Natural killer cell treated with Interleukin-12 subunit alpha and Interleukin-12 subunit beta and Interleukin-15 and Interleukin-18, amount 100 ng/mL, for 72 hours (primary cell): ENCODE data around the gene HLCS. TPM values are rescaled to one million over a fixed set of nuclear protein-coding genes. Genes with fewer than 3 reads are reported as not detected.
"Not testable (repeated sequence)": the region's sequence is repeated elsewhere in the genome, so short reads cannot be mapped to it uniquely, and the experiment has no call there.

Source experiments
- ATAC-seq, 2 donors: fragments of 150-1000 bp; cut with Tn5 transposase in 1 of 2; sonication (Bioruptor Pico), chemical (Tn5 transposase) in 1 of 2; 2 replicates each; pipeline ENCODE4 v1.10.0; 2021
- DNase-seq: peaks from one replicate; pipeline ENCODE4 v3.0.0; 2022; ENCODE audit warnings: low spot score
- H3K27ac Mint-ChIP-seq, 2 donors: 1 replicate in 1 of 2; 2 replicates in 1 of 2; pipeline ENCODE4 v1.8.0; 2022; ENCODE audit warnings: mixed read lengths in 2 of 2, mild to moderate bottlenecking in 1 of 2, moderate library complexity in 1 of 2
- H3K27me3 Mint-ChIP-seq, 2 donors: 1 replicate in 1 of 2; 2 replicates in 1 of 2; pipeline ENCODE4 v1.8.0; 2022; ENCODE audit warnings: mixed read lengths in 2 of 2
- H3K36me3 Mint-ChIP-seq: one replicate; pipeline ENCODE4 v1.8.0; 2022; ENCODE audit warnings: mixed read lengths
- H3K4me1 Mint-ChIP-seq, 2 donors: 1 replicate in 1 of 2; 2 replicates in 1 of 2; pipeline ENCODE4 v1.8.0; 2022; ENCODE audit warnings: low read depth in 2 of 2, mixed read lengths in 2 of 2, mild to moderate bottlenecking in 1 of 2
- H3K4me3 Mint-ChIP-seq: one replicate; pipeline ENCODE4 v1.8.0; 2022; ENCODE audit warnings: mixed read lengths
- H3K9me3 Mint-ChIP-seq: 2 replicates; pipeline ENCODE4 v1.8.0; 2022; ENCODE audit warnings: mixed read lengths
- total RNA-seq, 2 donors: library from RNA; stranded (reverse); gene quantifications; one replicate each; pipeline ENCODE4 v1.2.3, GENCODE V29; 2022

The HLCS gene
- total RNA-seq, 2 donors from 2014 or later = 16.1 to 30.7 TPM

GRCh38 chr21:36816561-36817130 lies 149.8 kb downstream of the HLCS start:
- Mint-ChIP-seq H3K9me3 (no peaks in the 10 kb centered on the region), H3K36me3 (no peaks in the 10 kb centered on the region), H3K27me3 (no peaks in the 10 kb centered on the region), H3K4me3 (no peak overlapping the region), H3K4me1 (no peaks in the 10 kb centered on the region), H3K27ac (no peak overlapping the region)
- no peak for DNase-seq
- no peak for ATAC-seq

DNA sequence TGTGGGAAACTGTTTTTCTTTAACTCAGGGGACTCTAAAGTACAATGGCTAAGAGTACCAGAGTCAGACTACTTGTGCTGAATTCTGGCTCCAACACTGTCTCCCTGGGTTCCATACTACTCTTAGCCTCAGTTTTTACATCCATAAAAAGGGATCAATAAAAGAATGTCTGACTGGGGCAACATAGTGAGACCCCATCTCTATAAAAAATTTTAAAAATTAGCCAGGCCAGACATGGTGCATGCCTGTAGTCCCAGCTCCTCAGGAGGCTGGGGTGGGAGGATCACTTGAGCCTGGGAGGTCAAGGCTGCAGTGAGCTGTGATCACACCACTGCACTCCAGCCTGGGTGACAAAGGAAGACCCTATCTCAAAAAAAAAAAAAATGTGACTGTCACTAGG lies 150.4 kb downstream of the HLCS start:
- H3K9me3 Mint-ChIP-seq, H3K4me3 Mint-ChIP-seq, H3K4me1 Mint-ChIP-seq, DNase-seq, ATAC-seq, H3K36me3 Mint-ChIP-seq, H3K27ac Mint-ChIP-seq, H3K27me3 Mint-ChIP-seq: not testable (repeated sequence)

DNA sequence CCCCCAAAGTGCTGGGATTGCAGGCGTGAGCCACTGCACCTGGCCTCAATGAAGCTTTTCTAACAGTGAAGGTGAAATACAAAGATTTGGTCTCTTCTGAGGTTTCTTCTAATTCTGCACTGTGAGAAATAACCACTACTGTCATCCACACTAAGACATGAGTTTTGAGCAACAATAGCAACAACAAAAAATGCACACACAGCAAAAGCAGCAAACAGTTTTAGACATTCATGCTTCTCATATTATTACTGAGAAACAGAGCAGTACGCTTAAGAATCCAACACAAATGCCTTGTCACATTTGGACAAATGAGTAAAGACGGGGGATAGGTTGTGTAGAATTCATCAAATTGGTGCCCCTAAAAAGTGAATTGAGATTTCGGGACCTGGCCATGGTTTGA lies 151.2 kb downstream of the HLCS start:
- no peak for DNase-seq
- ATAC-seq = no peak
- Mint-ChIP-seq H3K27me3 (no peaks in the 10 kb centered on the region), H3K4me1 (no peaks in the 10 kb centered on the region), H3K9me3 (no peaks in the 10 kb centered on the region), H3K36me3 (no peaks in the 10 kb centered on the region), H3K4me3 (no peak overlapping the region), H3K27ac (no peak overlapping the region)

- Mint-ChIP-seq H3K27me3 (no peaks in the 10 kb centered on the region), H3K36me3 (no peaks in the 10 kb centered on the region), H3K4me3 (no peak overlapping the region), H3K9me3 (no peaks in the 10 kb centered on the region), H3K4me1 (no peaks in the 10 kb centered on the region), H3K27ac (no peak overlapping the region)
- ATAC-seq (no peak), DNase-seq (no peak)
Observed at GRCh38 chr21:36813052-36813451, 153.4 kb downstream of the HLCS start.

DNA sequence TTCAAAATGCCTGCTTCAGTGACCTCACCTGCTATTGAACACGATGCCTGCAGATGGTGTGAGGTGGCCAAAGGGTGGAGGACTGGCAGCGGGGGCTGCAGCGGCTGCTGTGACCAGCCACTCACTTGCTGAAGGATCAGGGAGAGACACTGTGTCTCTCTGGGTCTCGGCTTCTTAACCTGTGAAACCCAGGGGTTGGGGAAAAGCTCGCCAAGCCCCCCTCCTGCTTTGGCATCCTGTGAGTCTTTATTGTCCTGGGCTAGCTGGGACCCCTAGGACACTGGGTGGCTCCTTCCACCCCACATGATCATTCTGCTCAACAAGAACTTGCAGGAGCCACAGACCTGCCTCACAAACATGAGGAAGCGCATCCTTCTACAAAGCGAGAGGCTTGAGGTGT lies 154.7 kb downstream of the HLCS start:
- DNase-seq = no peak
- H3K27ac Mint-ChIP-seq = no peak overlapping the region
- H3K4me3 Mint-ChIP-seq = no peak overlapping the region
- H3K27me3 Mint-ChIP-seq = no peaks in the 10 kb centered on the region
- no peaks in the 10 kb centered on the region for H3K9me3 Mint-ChIP-seq
- no peak for ATAC-seq
- H3K36me3 Mint-ChIP-seq = no peaks in the 10 kb centered on the region
- no peaks in the 10 kb centered on the region for H3K4me1 Mint-ChIP-seq

- H3K4me3 Mint-ChIP-seq = no peak overlapping the region
- no peak overlapping the region for H3K27ac Mint-ChIP-seq
- H3K4me1 Mint-ChIP-seq = peaks cover 5% of the 10 kb centered on the region in 2 donors
- no peak for ATAC-seq
- no peaks in the 10 kb centered on the region for H3K27me3 Mint-ChIP-seq
- H3K9me3 Mint-ChIP-seq = no peaks in the 10 kb centered on the region
- no peaks in the 10 kb centered on the region for H3K36me3 Mint-ChIP-seq
- no peak for DNase-seq
Observed at GRCh38 chr21:36810443-36810842, 156.0 kb downstream of the HLCS start.

GRCh38 chr21:36807422-36807928 lies 159.0 kb downstream of the HLCS start:
- Mint-ChIP-seq H3K27ac (no peak overlapping the region), H3K36me3 (no peaks in the 10 kb centered on the region), H3K27me3 (no peaks in the 10 kb centered on the region), H3K9me3 (no peaks in the 10 kb centered on the region), H3K4me3 (no peak overlapping the region), H3K4me1 (peaks cover 5 to 7% of the 10 kb centered on the region in 2 donors)
- DNase-seq (no peak), ATAC-seq (no peak)

DNA sequence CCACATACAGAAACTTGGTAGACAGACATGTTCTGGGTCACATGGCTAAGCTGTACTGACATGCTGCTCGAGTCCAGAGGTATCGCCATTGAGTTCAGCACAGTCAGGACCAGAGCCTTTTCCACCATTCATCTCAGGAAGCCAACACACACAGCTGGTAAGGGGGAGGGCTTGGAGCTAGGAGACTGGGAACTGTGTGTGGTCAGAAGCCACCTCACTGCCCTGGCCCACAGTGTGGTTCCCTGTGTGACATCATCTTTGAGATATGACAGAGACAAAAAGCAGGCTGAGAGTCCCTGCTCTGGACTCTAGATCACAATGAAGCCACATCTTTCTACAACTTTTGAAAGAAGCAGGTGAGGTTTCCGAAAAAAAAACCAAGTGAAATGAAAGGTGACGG lies 160.4 kb downstream of the HLCS start:
- DNase-seq = no peak
- no peak for ATAC-seq
- H3K9me3 Mint-ChIP-seq = no peaks in the 10 kb centered on the region
- H3K36me3 Mint-ChIP-seq = no peaks in the 10 kb centered on the region
- peaks cover 5 to 7% of the 10 kb centered on the region in 2 donors for H3K4me1 Mint-ChIP-seq
- no peak overlapping the region for H3K4me3 Mint-ChIP-seq
- no peaks in the 10 kb centered on the region for H3K27me3 Mint-ChIP-seq
- no peak overlapping the region for H3K27ac Mint-ChIP-seq

- H3K9me3 Mint-ChIP-seq = no peaks in the 10 kb centered on the region
- ATAC-seq = no peak
- peaks cover 5 to 7% of the 10 kb centered on the region in 2 donors for H3K4me1 Mint-ChIP-seq
- no peaks in the 10 kb centered on the region for H3K36me3 Mint-ChIP-seq
- H3K27me3 Mint-ChIP-seq = no peaks in the 10 kb centered on the region
- DNase-seq = no peak
- no peak overlapping the region for H3K27ac Mint-ChIP-seq
- no peak overlapping the region for H3K4me3 Mint-ChIP-seq
Observed at GRCh38 chr21:36804874-36805611, 161.4 kb downstream of the HLCS start.

GRCh38 chr21:36803816-36804439 lies 162.5 kb downstream of the HLCS start:
- peaks cover 6% of the 10 kb centered on the region for H3K36me3 Mint-ChIP-seq
- no peak overlapping the region for H3K27ac Mint-ChIP-seq
- H3K27me3 Mint-ChIP-seq = no peaks in the 10 kb centered on the region
- DNase-seq (no peak), ATAC-seq (no peak)
- H3K9me3 Mint-ChIP-seq = peaks cover 5% of the 10 kb centered on the region
- peaks cover 5 to 7% of the 10 kb centered on the region in 2 donors for H3K4me1 Mint-ChIP-seq
- H3K4me3 Mint-ChIP-seq = no peak overlapping the region

DNA sequence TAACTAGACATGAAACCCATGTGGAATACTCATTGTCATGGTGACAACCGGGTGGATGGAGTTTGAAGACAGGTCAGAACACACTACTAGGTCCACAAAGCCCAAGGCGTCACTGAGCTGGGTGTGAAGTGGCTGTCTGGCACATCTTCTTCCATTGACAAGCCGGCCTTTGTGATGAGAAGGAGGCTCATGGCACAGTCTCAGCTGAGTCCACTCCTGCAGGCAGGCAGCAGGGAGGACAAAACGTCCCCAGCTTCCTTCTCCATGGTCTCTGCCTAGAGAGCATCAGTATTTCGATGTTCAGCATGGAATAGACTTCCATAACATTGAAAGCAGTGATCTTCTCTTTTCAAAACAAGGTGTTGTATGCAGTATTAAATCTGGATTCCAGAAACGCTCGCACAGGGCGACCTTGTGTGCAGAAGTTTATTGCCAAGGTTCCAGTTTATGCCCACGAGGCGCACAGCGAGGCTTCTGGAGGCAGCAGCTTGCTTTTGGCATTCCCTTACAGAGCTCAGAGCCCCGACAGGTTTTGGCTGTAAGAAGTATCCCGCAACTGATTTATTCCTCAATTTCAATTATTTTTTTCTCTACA lies 163.3 kb downstream of the HLCS start:
- Mint-ChIP-seq H3K4me3 (no peak overlapping the region), H3K4me1 (peaks cover 5 to 7% of the 10 kb centered on the region in 2 donors)

GRCh38 chr21:36800734-36801133 lies 165.7 kb downstream of the HLCS start:
- Mint-ChIP-seq H3K36me3 (peaks cover 18% of the 10 kb centered on the region), H3K27me3 (no peaks in the 10 kb centered on the region), H3K9me3 (peaks cover 10% of the 10 kb centered on the region), H3K27ac (no peak overlapping the region), H3K4me3 (no peak overlapping the region), H3K4me1 (peaks cover 0 to 3% of the 10 kb centered on the region in 2 donors)
- no peak for ATAC-seq
- DNase-seq = no peak

More for the DNA sequence above, 163.3 kb downstream of the HLCS start:
- Mint-ChIP-seq H3K27me3 (no peaks in the 10 kb centered on the region), H3K27ac (no peak overlapping the region), H3K36me3 (peaks cover 12% of the 10 kb centered on the region), H3K9me3 (peaks cover 5% of the 10 kb centered on the region)
- DNase-seq (no peak), ATAC-seq (no peak)

DNA sequence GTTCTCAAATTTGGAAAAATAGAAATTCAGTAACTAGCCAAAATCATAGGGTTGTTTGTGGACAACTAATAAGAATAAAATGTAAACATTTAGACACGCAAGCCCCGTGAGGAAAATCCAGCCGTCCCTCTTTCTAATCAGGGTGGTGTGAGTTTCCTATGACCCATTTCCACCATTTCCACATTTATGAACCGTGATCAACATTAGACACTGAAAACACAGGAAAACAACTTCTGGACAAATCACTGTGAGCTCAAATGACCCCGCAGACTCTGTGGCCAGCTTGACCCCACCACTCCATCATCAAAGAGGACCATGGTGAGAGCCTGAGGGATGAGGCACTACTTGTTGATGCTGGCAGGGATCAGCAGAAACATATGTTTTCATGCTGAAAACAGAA lies 166.6 kb downstream of the HLCS start:
- H3K9me3 Mint-ChIP-seq = peaks cover 10% of the 10 kb centered on the region
- no peak for DNase-seq
- H3K27ac Mint-ChIP-seq = no peak overlapping the region
- no peak for ATAC-seq
- no peak overlapping the region for H3K4me3 Mint-ChIP-seq
- peaks cover 18% of the 10 kb centered on the region for H3K36me3 Mint-ChIP-seq
- H3K27me3 Mint-ChIP-seq = no peaks in the 10 kb centered on the region
- peaks cover 0 to 3% of the 10 kb centered on the region in 2 donors for H3K4me1 Mint-ChIP-seq

DNA sequence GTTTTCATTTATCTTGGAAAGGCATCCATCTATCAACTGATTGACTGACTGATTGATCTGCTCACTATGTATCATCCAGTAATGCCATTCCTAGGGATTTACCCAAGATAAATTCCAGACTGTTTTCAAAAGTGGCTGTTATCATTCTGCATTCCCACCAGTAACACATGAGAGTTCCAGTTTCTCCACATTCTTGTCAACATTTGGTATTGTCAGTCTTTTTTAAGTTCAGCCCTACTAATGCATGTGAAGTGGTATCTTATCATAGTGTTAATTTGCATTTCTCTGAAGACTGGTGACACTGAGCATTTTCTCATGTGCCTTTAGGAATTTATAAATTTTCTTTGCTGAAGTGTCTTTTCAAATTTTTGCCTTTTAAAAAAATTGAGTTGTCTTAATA lies 168.0 kb downstream of the HLCS start:
- DNase-seq = no peak
- Mint-ChIP-seq H3K27ac (no peak overlapping the region), H3K36me3 (peaks cover 18% of the 10 kb centered on the region), H3K4me1 (no peaks in the 10 kb centered on the region), H3K4me3 (no peak overlapping the region), H3K9me3 (peaks cover 10% of the 10 kb centered on the region), H3K27me3 (no peaks in the 10 kb centered on the region)
- ATAC-seq = no peak
